Measurements from ENCODE around the gene USP30.

USP30 gene

GRCh38 chr12:109097435-109098182 lies 45.2 kb downstream of the USP30 start, which contains the start of gene UNG:
Gene UNG, plus strand, starts transcription at chr12:109097597. Its CDS starts 83 bp downstream, at chr12:109097680.
- no peak for TF ChIP-seq CTCF (IDR thresholded peaks at IDR 0.05; ENCODE audit: insufficient read depth, missing control alignments)
- FAIRE-seq (no peak), DNase-seq (ENCODE audit: insufficient read length, low spot score) (peak; percentile 92)

DNA sequence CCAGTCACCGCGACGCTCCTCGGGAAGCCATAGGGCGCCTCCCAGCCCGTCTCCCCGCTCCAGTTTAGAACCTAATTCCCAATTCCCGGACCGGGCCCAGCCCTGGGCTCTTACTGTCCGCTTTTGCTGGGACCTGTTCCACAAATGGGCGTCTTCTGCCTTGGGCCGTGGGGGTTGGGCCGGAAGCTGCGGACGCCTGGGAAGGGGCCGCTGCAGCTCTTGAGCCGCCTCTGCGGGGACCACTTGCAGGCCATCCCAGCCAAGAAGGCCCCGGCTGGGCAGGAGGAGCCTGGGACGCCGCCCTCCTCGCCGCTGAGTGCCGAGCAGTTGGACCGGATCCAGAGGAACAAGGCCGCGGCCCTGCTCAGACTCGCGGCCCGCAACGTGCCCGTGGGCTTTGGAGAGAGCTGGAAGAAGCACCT lies 45.8 kb downstream of the USP30 start:
- TF ChIP-seq CTCF (IDR thresholded peaks at IDR 0.05; ENCODE audit: insufficient read depth, missing control alignments) = no peak
- FAIRE-seq (no peak), DNase-seq (ENCODE audit: insufficient read length, low spot score) (no peak)

- DNase-seq (ENCODE audit: insufficient read length, low spot score) (no peak), FAIRE-seq (peak; percentile 44)
- no peak for TF ChIP-seq CTCF (IDR thresholded peaks at IDR 0.05; ENCODE audit: insufficient read depth, missing control alignments)
Observed at GRCh38 chr12:109098651-109099050, 46.3 kb downstream of the USP30 start.

- no peak for TF ChIP-seq CTCF (IDR thresholded peaks at IDR 0.05; ENCODE audit: insufficient read depth, missing control alignments)
- DNase-seq (ENCODE audit: insufficient read length, low spot score) (no peak), FAIRE-seq (no peak)
Observed at GRCh38 chr12:109099431-109100020, 47.1 kb downstream of the USP30 start.

DNA sequence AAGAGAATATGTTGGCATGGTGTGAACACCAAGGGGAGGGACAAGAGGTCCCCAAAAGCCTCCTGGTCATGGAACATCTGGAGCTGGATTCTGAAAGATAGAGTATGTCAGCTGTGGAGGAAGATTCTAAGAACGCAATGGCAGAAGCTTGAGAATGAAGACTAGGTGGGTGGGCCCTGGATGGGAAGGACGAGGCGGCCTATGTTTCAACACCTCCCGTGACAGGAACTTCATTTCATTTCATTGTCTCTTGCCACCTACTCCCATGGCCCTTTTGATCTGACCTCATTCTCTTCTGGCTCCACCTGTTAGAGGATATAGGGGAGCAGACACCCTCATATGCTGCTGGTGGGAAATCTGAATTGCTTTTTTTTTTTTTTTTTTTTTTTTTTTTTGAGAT lies 48.4 kb downstream of the USP30 start:
- TF ChIP-seq CTCF (IDR thresholded peaks at IDR 0.05; ENCODE audit: insufficient read depth, missing control alignments) = no peak
- FAIRE-seq = no peak
- no peak for DNase-seq (ENCODE audit: insufficient read length, low spot score)

DNA sequence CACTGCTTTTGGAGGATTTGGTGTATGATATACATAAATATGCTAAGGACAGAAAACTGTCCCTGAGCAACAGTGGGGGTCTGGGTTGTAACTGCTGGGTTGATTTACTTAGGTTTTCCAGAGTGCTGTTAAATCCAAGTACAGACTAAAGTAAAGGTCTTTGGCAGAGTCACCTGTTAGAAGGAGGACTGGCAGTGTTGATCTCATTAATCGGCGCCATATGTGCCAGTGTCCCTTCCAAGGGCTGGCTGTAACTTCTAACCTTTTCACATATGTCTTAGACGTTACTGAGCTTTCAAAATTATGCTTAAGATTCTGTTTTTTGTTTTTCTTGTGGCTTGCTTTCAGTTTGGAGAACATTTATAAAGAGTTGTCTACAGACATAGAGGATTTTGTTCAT lies 50.1 kb downstream of the USP30 start:
- no peak for DNase-seq (ENCODE audit: insufficient read length, low spot score)
- FAIRE-seq = no peak
- no peak for TF ChIP-seq CTCF (IDR thresholded peaks at IDR 0.05; ENCODE audit: insufficient read depth, missing control alignments)

DNA sequence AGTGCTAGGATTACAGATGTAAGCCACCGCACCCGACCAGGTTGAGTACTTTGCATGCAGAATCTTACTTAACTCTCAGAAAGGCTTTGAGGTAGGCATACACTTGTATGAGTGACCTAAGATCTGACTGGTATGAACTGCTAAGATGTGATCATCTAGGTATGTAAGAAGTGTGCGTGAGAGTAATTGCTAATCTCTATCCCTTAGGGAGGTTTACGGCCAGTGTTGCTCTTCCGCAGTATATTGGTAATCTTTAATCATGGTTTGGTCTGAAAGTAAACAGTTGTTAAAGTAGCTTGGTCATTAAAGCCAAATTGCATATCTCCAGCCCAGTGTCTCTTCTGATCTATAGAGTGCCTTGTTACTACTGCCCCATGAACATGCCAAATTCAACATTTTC lies 52.8 kb downstream of the USP30 start:
- no peak for TF ChIP-seq CTCF (IDR thresholded peaks at IDR 0.05; ENCODE audit: insufficient read depth, missing control alignments)
- no peak for DNase-seq (ENCODE audit: insufficient read length, low spot score)
- FAIRE-seq = no peak

All from D721Med (cell line).